Calu3 (cell line): ENCODE measurements around the gene ZNF836. TPM values are rescaled to one million over a fixed set of nuclear protein-coding genes. Genes with fewer than 3 reads are reported as not detected.

Source experiments
- BruUV-seq: library from RNA; stranded (reverse); fragments of 400-500 nt; replicated peaks from 2 replicates; lab custom pipeline; 2021; lab: Mats Ljungman, UMichigan
- CTCF ChIA-PET: fragments of 300-600 bp; sonication (Branson Sonifier 250); formaldehyde crosslinking; loops from one replicate; lab custom pipeline; 2022; ENCODE audit warnings: antibody characterized with exemption; lab: Charles Lee
- DNase-seq: peaks from one replicate; pipeline ENCODE4 v3.0.0; 2022
- H3K27ac Mint-ChIP-seq: one replicate; pipeline ENCODE4 v1.8.0; 2022; ENCODE audit warnings: mixed read lengths; ENCODE audit not compliant: unreplicated experiment
- H3K27me3 Mint-ChIP-seq: one replicate; pipeline ENCODE4 v1.8.0; 2022; ENCODE audit warnings: mixed read lengths; ENCODE audit not compliant: unreplicated experiment
- H3K36me3 Mint-ChIP-seq: one replicate; pipeline ENCODE4 v1.8.0; 2022; ENCODE audit warnings: mild to moderate bottlenecking, moderate library complexity, mixed read lengths; ENCODE audit not compliant: insufficient read depth, unreplicated experiment
- H3K4me1 Mint-ChIP-seq: one replicate; pipeline ENCODE4 v1.8.0; 2022; ENCODE audit warnings: mild to moderate bottlenecking, low read depth, mixed read lengths; ENCODE audit not compliant: unreplicated experiment
- H3K4me3 Mint-ChIP-seq: one replicate; pipeline ENCODE4 v1.8.0; 2022; ENCODE audit warnings: mild to moderate bottlenecking, low read depth, moderate library complexity, mixed read lengths; ENCODE audit not compliant: unreplicated experiment
- H3K9me3 Mint-ChIP-seq: one replicate; pipeline ENCODE4 v1.8.0; 2022; ENCODE audit warnings: low read depth, mixed read lengths; ENCODE audit not compliant: unreplicated experiment
- intact Hi-C: fragments of 100-400 bp; cut with micrococcal nuclease; formaldehyde crosslinking; loops from one replicate; pipeline ENCODE4 v1.10.0; 2022; ENCODE audit not compliant: unreplicated experiment
- total RNA-seq: library from RNA; stranded (reverse); gene quantifications from 2 replicates; pipeline ENCODE4 v1.2.3, GENCODE V29; 2022
- TF ChIP-seq, protein P1 (sequence below): fragments of 200-600 bp; IDR thresholded peaks from one replicate; pipeline ENCODE4 v1.8.0; 2022; ENCODE audit warnings: antibody characterized with exemption; ENCODE audit not compliant: unreplicated experiment

Gene ZNF836
- total RNA-seq, 1 experiment from 2014 or later: 11.3 TPM

DNA sequence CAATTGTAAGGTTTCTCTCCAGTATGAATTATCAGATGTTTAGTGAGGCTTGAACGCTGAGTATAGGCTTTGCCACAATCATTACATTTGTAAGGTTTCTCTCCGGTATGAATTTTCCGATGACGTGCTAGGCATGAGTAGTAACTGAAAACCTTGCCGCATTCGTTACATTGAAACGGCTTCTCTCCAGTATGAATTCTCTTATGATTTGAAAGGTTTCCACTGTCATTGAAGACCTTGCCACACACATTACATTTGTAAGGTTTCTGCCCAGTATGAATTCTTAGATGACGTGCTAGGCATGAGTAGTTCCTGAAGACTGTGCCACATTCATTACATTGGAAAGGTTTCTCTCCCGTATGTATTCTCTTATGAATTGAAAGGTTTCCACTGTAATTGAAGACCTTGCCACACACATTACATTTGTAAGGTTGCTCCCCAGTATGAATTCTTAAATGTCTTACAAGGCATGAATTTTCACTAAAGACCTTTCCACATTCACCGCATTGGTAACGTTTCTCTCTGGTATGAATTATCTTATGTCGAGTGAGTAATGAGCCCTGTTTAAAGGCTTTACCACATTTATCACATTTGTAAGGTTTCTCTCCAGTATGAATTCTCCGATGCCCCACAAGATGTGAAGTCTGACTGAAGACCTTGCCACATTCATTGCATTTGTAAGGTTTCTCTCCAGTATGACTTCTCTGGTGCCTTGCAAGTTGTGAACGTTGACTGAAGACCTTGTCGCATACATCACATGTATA is 15.6 kb downstream of the ZNF836 start:
- intact Hi-C loops: no loop called here
- Mint-ChIP-seq H3K9me3 (peaks cover 39% of the 10 kb centered on the region), H3K4me1 (no peaks in the 10 kb centered on the region), H3K36me3 (peaks cover 6% of the 10 kb centered on the region), H3K4me3 (no peak overlapping the region), H3K27ac (no peak overlapping the region), H3K27me3 (no peaks in the 10 kb centered on the region)
- CTCF ChIA-PET: no interaction called here
- TF ChIP-seq, protein P1, sequence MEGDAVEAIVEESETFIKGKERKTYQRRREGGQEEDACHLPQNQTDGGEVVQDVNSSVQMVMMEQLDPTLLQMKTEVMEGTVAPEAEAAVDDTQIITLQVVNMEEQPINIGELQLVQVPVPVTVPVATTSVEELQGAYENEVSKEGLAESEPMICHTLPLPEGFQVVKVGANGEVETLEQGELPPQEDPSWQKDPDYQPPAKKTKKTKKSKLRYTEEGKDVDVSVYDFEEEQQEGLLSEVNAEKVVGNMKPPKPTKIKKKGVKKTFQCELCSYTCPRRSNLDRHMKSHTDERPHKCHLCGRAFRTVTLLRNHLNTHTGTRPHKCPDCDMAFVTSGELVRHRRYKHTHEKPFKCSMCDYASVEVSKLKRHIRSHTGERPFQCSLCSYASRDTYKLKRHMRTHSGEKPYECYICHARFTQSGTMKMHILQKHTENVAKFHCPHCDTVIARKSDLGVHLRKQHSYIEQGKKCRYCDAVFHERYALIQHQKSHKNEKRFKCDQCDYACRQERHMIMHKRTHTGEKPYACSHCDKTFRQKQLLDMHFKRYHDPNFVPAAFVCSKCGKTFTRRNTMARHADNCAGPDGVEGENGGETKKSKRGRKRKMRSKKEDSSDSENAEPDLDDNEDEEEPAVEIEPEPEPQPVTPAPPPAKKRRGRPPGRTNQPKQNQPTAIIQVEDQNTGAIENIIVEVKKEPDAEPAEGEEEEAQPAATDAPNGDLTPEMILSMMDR: no peak
- no peak for DNase-seq
- BruUV-seq: no TSS peak

GRCh38 chr19:52148256-52148655 is 23.2 kb downstream of the ZNF836 start:
- H3K4me3 Mint-ChIP-seq: no peak overlapping the region
- CTCF ChIA-PET: no interaction called here
- BruUV-seq: no TSS peak

GRCh38 chr19:52142001-52142595 is 29.3 kb downstream of the ZNF836 start:
- peaks cover 7% of the 10 kb centered on the region for H3K9me3 Mint-ChIP-seq
- intact Hi-C loops: no loop called here
- DNase-seq: no peak
- H3K4me1 Mint-ChIP-seq: peaks cover 11% of the 10 kb centered on the region
- H3K27ac Mint-ChIP-seq: no peak overlapping the region
- BruUV-seq: no TSS peak
- CTCF ChIA-PET: no interaction called here
- H3K36me3 Mint-ChIP-seq: peaks cover 25% of the 10 kb centered on the region
- no peaks in the 10 kb centered on the region for H3K27me3 Mint-ChIP-seq
- TF ChIP-seq, protein P1: no peak
- H3K4me3 Mint-ChIP-seq: no peak overlapping the region

More at GRCh38 chr19:52148256-52148655, 23.2 kb downstream of the ZNF836 start:
- Mint-ChIP-seq H3K27ac (no peak overlapping the region), H3K27me3 (no peaks in the 10 kb centered on the region), H3K9me3 (peaks cover 10% of the 10 kb centered on the region), H3K36me3 (peaks cover 6% of the 10 kb centered on the region), H3K4me1 (no peaks in the 10 kb centered on the region)
- TF ChIP-seq, protein P1: no peak
- DNase-seq: no peak
- intact Hi-C loops: no loop called here

DNA sequence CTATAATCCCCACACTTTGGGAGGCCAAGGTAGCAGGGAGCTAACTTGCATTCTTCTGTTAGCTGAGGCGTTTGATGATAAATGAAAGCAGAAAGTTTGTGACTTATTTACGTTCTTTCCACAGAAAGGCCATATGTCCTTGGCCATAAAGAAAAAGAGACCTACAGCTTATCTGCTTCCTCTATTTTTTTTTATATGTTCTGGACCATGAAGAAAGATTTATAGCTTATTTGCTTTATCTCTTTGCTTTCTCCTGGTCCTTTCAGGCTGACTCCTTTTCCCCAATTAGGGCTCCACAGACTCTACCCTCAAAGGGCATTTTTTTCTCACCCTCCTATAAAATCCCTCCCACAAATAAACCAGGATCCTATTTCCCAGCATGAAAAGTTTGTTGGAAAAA is 30.2 kb downstream of the ZNF836 start:
- Mint-ChIP-seq H3K4me1 (peaks cover 11% of the 10 kb centered on the region), H3K27ac (no peak overlapping the region), H3K36me3 (peaks cover 25% of the 10 kb centered on the region), H3K9me3 (peaks cover 9% of the 10 kb centered on the region), H3K4me3 (no peak overlapping the region), H3K27me3 (no peaks in the 10 kb centered on the region)
- no TSS peak for BruUV-seq
- CTCF ChIA-PET: no interaction called here
- intact Hi-C loops: no loop called here
- TF ChIP-seq, protein P1: no peak
- DNase-seq: no peak
